Uterus (tissue), 4 donors: ENCODE data around the gene PAQR4. TPM values are rescaled to one million over a fixed set of nuclear protein-coding genes. Genes with fewer than 3 reads are reported as not detected.

ENCODE experiments used
- DNase-seq, 2 donors: peaks; one replicate each; pipeline ENCODE4 v3.0.0-alpha.2; 2019 to 2020
- H3K27ac ChIP-seq, 2 donors: fragments of 200-600 bp; sonication (generic); 1 replicate in 1 of 2; 2 replicates in 1 of 2; pipeline ENCODE4 v1.5.1; 2016 to 2018
- H3K27me3 ChIP-seq, 2 donors: fragments of 200-600 bp; sonication (generic); one replicate each; pipeline ENCODE4 v1.5.1; 2018 to 2019; ENCODE audit warnings: control low read depth in 1 of 2
- H3K36me3 ChIP-seq, 2 donors: fragments of 200-600 bp; sonication (generic); one replicate each; pipeline ENCODE4 v1.5.1; 2019; ENCODE audit warnings: control low read depth in 1 of 2
- H3K4me1 ChIP-seq, 2 donors: fragments of 200-600 bp; sonication (generic); one replicate each; pipeline ENCODE4 v1.5.1; 2018 to 2019; ENCODE audit warnings: control low read depth in 1 of 2
- H3K4me3 ChIP-seq, 2 donors: fragments of 200-600 bp; sonication (generic); 1 replicate in 1 of 2; 2 replicates in 1 of 2; pipeline ENCODE4 v1.5.1; 2018 to 2019; ENCODE audit warnings: mild to moderate bottlenecking in 1 of 2
- H3K9me3 ChIP-seq, 2 donors: fragments of 200-600 bp; sonication (generic); one replicate each; pipeline ENCODE4 v1.5.1; 2019; ENCODE audit warnings: control low read depth in 1 of 2
- POLR2A ChIP-seq, 2 donors: fragments of 450-650 bp; IDR thresholded peaks; one replicate each; pipeline ENCODE4 v1.6.1; 2016; ENCODE audit warnings: antibody characterized with exemption in 2 of 2, mild to moderate bottlenecking in 1 of 2, moderate library complexity in 1 of 2
- intact Hi-C: fragments of 100-400 bp; cut with DNase I; formaldehyde crosslinking; loops from one replicate; pipeline ENCODE4 v1.15.1; 2023; ENCODE audit warnings: low total_unique reads
- total RNA-seq, 4 donors: library from RNA; depleted of rRNA in 3 of 4; stranded (reverse); fragments of >200 nt in 3 of 4; gene quantifications; one replicate each; pipeline versions ENCODE4 v1.1.0 to v1.2.4, GENCODE V29; 2014 to 2023
- TF ChIP-seq, protein P1 (sequence below), 4 experiments: fragments of 200-600 bp in 2 of 4; fragments of 450-650 bp in 2 of 4; sonication (generic) in 2 of 4; IDR thresholded peaks; one replicate each; pipeline ENCODE4 v1.5.1; 2016 to 2019; ENCODE audit warnings: antibody characterized with exemption in 4 of 4, mild to moderate bottlenecking in 2 of 4, moderate library complexity in 1 of 4
- donor health status: DM: yes; HTN: yes; CAD: no.

PAQR4 gene
- total RNA-seq, 4 donors from 2014 or later = 0.26 to 4.8 (median 2.5) TPM

- peaks cover 12 to 15% of the 10 kb centered on the region in 2 donors for H3K27me3 ChIP-seq
- H3K36me3 ChIP-seq = no peaks in the 10 kb centered on the region
- H3K27ac ChIP-seq = no peak overlapping the region
- intact Hi-C loops = no loop called here
- H3K4me3 ChIP-seq = no peak overlapping the region
- TF ChIP-seq POLR2A (IDR thresholded peaks at IDR 0.05) = no peak
- TF ChIP-seq, protein P1, sequence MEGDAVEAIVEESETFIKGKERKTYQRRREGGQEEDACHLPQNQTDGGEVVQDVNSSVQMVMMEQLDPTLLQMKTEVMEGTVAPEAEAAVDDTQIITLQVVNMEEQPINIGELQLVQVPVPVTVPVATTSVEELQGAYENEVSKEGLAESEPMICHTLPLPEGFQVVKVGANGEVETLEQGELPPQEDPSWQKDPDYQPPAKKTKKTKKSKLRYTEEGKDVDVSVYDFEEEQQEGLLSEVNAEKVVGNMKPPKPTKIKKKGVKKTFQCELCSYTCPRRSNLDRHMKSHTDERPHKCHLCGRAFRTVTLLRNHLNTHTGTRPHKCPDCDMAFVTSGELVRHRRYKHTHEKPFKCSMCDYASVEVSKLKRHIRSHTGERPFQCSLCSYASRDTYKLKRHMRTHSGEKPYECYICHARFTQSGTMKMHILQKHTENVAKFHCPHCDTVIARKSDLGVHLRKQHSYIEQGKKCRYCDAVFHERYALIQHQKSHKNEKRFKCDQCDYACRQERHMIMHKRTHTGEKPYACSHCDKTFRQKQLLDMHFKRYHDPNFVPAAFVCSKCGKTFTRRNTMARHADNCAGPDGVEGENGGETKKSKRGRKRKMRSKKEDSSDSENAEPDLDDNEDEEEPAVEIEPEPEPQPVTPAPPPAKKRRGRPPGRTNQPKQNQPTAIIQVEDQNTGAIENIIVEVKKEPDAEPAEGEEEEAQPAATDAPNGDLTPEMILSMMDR (IDR thresholded peaks at IDR 0.05) = no peak
- no peaks in the 10 kb centered on the region for H3K4me1 ChIP-seq
- DNase-seq = no peak
- H3K9me3 ChIP-seq = no peaks in the 10 kb centered on the region
Measured at GRCh38 chr16:3010510-3010909, 41.4 kb downstream of the PAQR4 start.

DNA sequence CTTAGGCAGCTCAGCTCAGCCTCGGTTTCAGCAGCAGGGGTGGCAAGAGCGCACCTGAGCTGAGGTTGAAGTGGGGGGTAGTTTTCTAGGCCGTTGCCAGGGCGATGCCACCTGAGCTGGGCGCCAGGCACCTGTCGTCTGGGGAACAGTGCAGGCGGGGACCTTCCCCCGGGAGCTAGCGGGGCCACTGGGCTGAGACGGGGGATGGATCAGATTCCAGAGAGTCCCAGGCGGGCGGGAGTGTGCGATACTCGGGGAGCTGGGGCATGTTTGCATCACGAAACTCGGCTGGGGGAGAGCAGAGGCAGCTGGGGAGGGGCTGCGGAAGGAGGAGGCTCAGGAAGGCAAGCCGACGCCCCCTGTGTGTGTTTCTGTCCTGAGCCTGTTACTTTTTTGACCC lies 43.1 kb downstream of the PAQR4 start:
- intact Hi-C loops = no loop called here
- peaks cover 8 to 15% of the 10 kb centered on the region in 2 donors for H3K27me3 ChIP-seq
- H3K36me3 ChIP-seq = no peaks in the 10 kb centered on the region
- no peaks in the 10 kb centered on the region for H3K4me1 ChIP-seq
- H3K9me3 ChIP-seq = no peaks in the 10 kb centered on the region
- DNase-seq = no peak
- TF ChIP-seq POLR2A (IDR thresholded peaks at IDR 0.05) = no peak
- TF ChIP-seq, protein P1 (IDR thresholded peaks at IDR 0.05) = no peak
- no peak overlapping the region for H3K27ac ChIP-seq
- no peak overlapping the region for H3K4me3 ChIP-seq

DNA sequence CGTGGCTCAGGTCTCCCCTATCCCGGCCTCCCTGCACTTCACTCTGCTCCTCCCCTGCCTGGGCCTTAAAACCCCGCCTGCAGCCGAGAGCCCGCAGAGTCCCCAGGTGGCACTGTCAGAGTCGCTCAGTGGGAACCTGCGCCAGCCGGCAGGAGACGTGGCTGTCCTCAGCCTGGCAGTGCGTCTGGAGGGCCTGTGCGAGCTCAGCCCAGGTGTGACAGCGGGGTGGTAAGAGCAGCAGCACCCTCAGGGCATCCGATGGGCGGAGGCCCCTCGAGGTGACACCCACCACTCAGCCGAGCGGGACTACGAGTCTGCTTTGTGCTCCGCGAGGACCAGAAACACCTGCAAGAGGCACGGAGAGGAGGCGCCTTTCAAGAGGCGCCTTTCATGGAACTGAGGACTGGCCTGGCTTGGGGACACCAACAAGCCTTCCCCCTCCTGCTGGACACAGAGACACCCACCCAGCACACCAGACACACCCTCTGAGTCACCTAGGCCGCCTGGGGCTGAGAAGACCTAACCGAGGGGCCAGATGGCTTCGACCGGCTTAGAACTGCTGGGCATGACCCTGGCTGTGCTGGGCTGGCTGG lies 43.8 kb downstream of the PAQR4 start, which contains the start of gene CLDN9:
Gene CLDN9, plus strand, starts transcription at position 96 of the 593 bp plus-strand sequence. Its CDS starts 440 bp downstream, at position 536.
- no peaks in the 10 kb centered on the region for H3K4me1 ChIP-seq
- H3K4me3 ChIP-seq = no peak within 1 kb of the TSS
- H3K27me3 ChIP-seq = peaks cover 13 to 19% of the 10 kb centered on the region in 2 donors
- DNase-seq = no peak
- intact Hi-C loops = no loop called here
- no peaks in the 10 kb centered on the region for H3K36me3 ChIP-seq
- H3K9me3 ChIP-seq = no peaks in the 10 kb centered on the region
- H3K27ac ChIP-seq = no peak within 1 kb of the TSS
- TF ChIP-seq POLR2A (IDR thresholded peaks at IDR 0.05) = no peak
- TF ChIP-seq, protein P1 (IDR thresholded peaks at IDR 0.05) = no peak

DNA sequence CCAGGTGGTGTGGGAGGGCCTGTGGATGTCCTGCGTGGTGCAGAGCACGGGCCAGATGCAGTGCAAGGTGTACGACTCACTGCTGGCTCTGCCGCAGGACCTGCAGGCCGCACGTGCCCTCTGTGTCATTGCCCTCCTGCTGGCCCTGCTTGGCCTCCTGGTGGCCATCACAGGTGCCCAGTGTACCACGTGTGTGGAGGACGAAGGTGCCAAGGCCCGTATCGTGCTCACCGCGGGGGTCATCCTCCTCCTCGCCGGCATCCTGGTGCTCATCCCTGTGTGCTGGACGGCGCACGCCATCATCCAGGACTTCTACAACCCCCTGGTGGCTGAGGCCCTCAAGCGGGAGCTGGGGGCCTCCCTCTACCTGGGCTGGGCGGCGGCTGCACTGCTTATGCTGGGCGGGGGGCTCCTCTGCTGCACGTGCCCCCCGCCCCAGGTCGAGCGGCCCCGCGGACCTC lies 44.4 kb downstream of the PAQR4 start:
- DNase-seq = no peak
- Histone ChIP-seq H3K27ac (no peak overlapping the region), H3K36me3 (no peaks in the 10 kb centered on the region), H3K4me3 (no peak overlapping the region), H3K27me3 (peaks cover 10 to 25% of the 10 kb centered on the region in 2 donors), H3K9me3 (no peaks in the 10 kb centered on the region), H3K4me1 (no peaks in the 10 kb centered on the region)
- no peak for TF ChIP-seq POLR2A (IDR thresholded peaks at IDR 0.05)
- TF ChIP-seq, protein P1 (IDR thresholded peaks at IDR 0.05) = no peak
- intact Hi-C loops = no loop called here

DNA sequence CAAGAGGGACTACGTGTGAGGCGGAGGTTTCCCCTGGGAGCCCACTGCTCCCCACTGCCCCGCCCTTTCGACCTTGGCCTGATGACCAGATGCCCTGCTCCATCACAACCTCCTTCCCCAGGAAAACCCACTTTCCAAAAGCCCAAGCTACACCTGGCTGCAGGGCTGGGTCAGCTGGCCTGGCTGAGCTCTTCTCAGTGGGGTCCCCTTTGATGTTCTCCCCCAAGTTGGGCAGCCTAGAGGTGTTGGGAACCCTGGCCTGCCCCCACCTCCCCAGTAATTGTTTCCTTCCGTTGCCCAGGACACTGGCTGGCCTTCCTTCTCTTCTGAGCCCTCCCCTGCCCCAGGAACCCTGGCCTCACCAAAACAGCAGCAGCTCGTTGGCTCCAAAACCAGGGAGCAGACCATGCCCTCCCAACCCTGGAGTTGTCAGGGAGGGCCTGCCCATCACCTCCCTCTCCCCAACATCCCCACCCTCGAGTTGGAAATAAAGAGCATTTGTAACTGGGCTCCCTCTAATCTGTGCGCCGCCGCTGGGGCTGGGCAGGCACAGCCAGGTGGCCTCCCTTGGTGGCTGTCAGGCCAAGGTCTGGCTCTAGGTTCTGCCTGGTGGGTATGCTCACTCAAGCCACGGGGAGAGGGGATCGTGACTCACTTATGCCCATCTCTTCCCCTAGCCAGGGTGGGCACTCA lies 45.0 kb downstream of the PAQR4 start:
- Histone ChIP-seq H3K36me3 (no peaks in the 10 kb centered on the region), H3K27me3 (peaks cover 9 to 27% of the 10 kb centered on the region in 2 donors)
- intact Hi-C loops = no loop called here

More for the DNA sequence above, 45.0 kb downstream of the PAQR4 start:
- TF ChIP-seq, protein P1 (IDR thresholded peaks at IDR 0.05) = no peak
- no peak for TF ChIP-seq POLR2A (IDR thresholded peaks at IDR 0.05)
- Histone ChIP-seq H3K4me3 (no peak overlapping the region), H3K9me3 (no peaks in the 10 kb centered on the region), H3K4me1 (no peaks in the 10 kb centered on the region), H3K27ac (no peak overlapping the region)
- DNase-seq = no peak
